ENCODE measurements around the gene TSR1.

- TF ChIP-seq EZH2 (IDR thresholded peaks at IDR 0.05; ENCODE audit: insufficient read depth, poor library complexity, severe bottlenecking) (no peak), EZH2phosphoT487 (IDR thresholded peaks at IDR 0.05; ENCODE audit: insufficient read depth, low read depth) (no peak)
Measured at GRCh38 chr17:2383628-2384167, 47.4 kb upstream of the TSR1 start.

Data from GM23248 (cell line).